Measurements from ENCODE around the gene MEN1.

DNA sequence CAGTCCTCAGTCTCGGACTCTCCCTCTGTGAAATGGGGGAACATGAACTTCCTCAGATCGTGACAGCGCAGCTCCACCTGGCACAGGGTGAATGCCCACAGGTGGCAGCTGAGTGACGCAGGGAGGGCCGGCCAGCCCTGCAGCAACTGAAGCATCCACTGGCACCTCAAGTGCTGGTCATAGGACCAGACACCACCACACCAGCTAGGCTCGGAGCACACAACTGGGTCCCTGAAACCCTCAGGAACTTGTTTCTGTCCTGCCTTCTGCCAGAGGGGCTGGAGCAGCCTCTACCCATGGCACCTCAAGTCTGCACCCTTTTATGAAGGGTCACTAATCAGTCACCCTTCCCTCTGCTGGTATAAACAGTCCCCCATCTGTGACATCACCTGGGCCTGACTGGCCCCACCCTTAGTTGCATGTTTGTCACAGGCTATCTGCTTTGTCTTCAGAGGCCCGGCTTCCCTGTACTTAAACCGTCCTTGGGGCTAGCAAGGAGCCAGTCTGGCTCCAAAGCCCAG, 41.5 kb upstream of the MEN1 start:
- TF ChIP-seq POLR2A (IDR thresholded peaks at IDR 0.05) (no peak), EP300 (IDR thresholded peaks at IDR 0.05) (no peak)
- TF ChIP-seq, protein P1, sequence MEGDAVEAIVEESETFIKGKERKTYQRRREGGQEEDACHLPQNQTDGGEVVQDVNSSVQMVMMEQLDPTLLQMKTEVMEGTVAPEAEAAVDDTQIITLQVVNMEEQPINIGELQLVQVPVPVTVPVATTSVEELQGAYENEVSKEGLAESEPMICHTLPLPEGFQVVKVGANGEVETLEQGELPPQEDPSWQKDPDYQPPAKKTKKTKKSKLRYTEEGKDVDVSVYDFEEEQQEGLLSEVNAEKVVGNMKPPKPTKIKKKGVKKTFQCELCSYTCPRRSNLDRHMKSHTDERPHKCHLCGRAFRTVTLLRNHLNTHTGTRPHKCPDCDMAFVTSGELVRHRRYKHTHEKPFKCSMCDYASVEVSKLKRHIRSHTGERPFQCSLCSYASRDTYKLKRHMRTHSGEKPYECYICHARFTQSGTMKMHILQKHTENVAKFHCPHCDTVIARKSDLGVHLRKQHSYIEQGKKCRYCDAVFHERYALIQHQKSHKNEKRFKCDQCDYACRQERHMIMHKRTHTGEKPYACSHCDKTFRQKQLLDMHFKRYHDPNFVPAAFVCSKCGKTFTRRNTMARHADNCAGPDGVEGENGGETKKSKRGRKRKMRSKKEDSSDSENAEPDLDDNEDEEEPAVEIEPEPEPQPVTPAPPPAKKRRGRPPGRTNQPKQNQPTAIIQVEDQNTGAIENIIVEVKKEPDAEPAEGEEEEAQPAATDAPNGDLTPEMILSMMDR (IDR thresholded peaks at IDR 0.05): no peak
